Left lung (tissue), 10 donors: Measurements from ENCODE around the gene CIB4. TPM values are rescaled to one million over a fixed set of nuclear protein-coding genes. Genes with fewer than 3 reads are reported as not detected.

Source experiments
- ATAC-seq: fragments of 200-7000 bp; cut with Tn5 transposase; one replicate; pipeline ENCODE4 v1.9.1; 2020; ENCODE audit warnings: moderate library complexity
- DNase-seq, 4 donors: peaks; one replicate each; pipeline ENCODE4 v3.0.0-alpha.2; 2013 to 2020
- H3K27ac ChIP-seq, 2 donors: fragments of 200-600 bp; sonication (generic) in 1 of 2; one replicate each; pipeline versions ENCODE4 v1.5.0 to v1.8.0; 2020 to 2021
- H3K27me3 ChIP-seq, 2 donors: fragments of 200-600 bp; sonication (generic) in 1 of 2; one replicate each; pipeline versions ENCODE4 v1.5.0 to v1.8.0; 2020 to 2021
- H3K36me3 ChIP-seq, 2 donors: fragments of 200-600 bp; sonication (generic) in 1 of 2; one replicate each; pipeline versions ENCODE4 v1.5.0 to v1.8.0; 2020 to 2021
- H3K4me1 ChIP-seq, 2 donors: fragments of 200-600 bp; one replicate each; pipeline ENCODE4 v1.8.0; 2021
- H3K4me3 ChIP-seq, 2 donors: fragments of 200-600 bp; sonication (generic) in 1 of 2; one replicate each; pipeline versions ENCODE4 v1.5.0 to v1.8.0; 2020 to 2021; ENCODE audit warnings: mild to moderate bottlenecking in 1 of 2
- H3K9me3 ChIP-seq, 2 donors: fragments of 200-600 bp; sonication (generic) in 1 of 2; one replicate each; pipeline versions ENCODE4 v1.5.0 to v1.8.0; 2020 to 2021
- intact Hi-C, 2 donors: fragments of 100-400 bp; cut with DNase I; formaldehyde crosslinking; loops; one replicate each; pipeline versions ENCODE4 v1.11.2 to v1.14.2; 2022
- polyA plus RNA-seq, 6 donors: library from polyadenylated mRNA; unstranded; fragments of 120-200 nt; gene quantifications; one replicate each; pipeline ENCODE4 v1.2.1, GENCODE V29; 2013; ENCODE audit not compliant: insufficient read length in 6 of 6
- total RNA-seq, 2 donors: library from RNA; stranded (reverse); fragmentation: NEBNext Ultra II Directional; extraction: Animal tissue kit (Norgen Biotek cat#: 25700); gene quantifications; one replicate each; pipeline ENCODE4 v1.2.1, GENCODE V29; 2021
- TF ChIP-seq, protein P1 (sequence below), 2 donors: fragments of 200-600 bp; sonication (generic) in 1 of 2; IDR thresholded peaks; one replicate each; pipeline versions ENCODE4 v1.5.0 to v1.8.0; 2021; ENCODE audit warnings: antibody characterized with exemption in 2 of 2
- donor health status: DM: no; HTN: yes; CAD: no.
- donor health status: DM: no; HTN: no; CAD: no.

Gene CIB4
- total and polyA plus RNA-seq, 8 donors: 1.0 to 2.4 (median 1.8) TPM; not detected in 2

DNA sequence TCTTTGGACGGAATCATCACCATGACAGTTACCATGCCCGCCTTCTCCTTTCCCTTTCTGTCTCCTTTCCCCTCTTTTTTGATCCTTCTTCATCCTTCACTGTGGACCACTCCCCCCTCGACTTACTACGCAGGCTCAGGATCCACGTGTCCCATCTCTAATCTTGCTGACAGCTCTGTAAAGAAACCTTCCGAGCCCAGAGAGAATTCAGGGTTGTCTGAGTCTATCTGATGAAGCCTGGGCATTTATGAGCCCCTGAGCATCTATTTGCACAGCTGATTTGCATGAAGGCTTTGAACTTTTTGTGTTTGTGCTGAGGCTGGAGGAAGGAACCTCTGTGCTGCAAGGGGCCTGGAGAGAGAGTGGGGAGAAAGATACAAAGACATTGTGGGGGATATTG is 50.7 kb downstream of the CIB4 start:
- intact Hi-C loops: no loop called here
- Histone ChIP-seq H3K4me1 (no peaks in the 10 kb centered on the region), H3K27ac (no peak overlapping the region), H3K27me3 (peaks cover 0 to 32% of the 10 kb centered on the region in 2 donors), H3K4me3 (no peak overlapping the region), H3K36me3 (no peaks in the 10 kb centered on the region), H3K9me3 (no peaks in the 10 kb centered on the region)
- no peak for ATAC-seq
- TF ChIP-seq, protein P1, sequence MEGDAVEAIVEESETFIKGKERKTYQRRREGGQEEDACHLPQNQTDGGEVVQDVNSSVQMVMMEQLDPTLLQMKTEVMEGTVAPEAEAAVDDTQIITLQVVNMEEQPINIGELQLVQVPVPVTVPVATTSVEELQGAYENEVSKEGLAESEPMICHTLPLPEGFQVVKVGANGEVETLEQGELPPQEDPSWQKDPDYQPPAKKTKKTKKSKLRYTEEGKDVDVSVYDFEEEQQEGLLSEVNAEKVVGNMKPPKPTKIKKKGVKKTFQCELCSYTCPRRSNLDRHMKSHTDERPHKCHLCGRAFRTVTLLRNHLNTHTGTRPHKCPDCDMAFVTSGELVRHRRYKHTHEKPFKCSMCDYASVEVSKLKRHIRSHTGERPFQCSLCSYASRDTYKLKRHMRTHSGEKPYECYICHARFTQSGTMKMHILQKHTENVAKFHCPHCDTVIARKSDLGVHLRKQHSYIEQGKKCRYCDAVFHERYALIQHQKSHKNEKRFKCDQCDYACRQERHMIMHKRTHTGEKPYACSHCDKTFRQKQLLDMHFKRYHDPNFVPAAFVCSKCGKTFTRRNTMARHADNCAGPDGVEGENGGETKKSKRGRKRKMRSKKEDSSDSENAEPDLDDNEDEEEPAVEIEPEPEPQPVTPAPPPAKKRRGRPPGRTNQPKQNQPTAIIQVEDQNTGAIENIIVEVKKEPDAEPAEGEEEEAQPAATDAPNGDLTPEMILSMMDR (IDR thresholded peaks at IDR 0.05): no peak
- DNase-seq: no peak

DNA sequence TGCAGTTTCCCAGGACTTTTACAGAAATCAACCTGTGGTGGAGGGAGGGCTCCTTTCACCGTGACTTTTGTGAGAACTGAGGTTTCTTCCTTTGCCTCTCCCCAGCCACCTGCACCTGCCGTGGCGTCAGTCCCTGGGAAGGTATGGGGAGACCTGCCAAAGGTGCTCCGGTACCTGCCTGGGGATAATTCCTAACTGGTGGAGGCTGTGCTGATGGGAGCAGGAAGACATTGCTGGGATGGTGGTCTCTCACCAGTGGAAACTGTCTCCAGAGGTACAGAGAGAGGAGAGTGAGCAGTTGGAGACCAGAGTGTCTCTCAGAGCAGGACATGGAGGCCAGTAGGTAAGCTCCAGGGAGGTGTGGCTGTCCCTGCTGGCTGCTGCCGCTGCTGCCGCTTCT is 52.6 kb downstream of the CIB4 start:
- no peaks in the 10 kb centered on the region for H3K4me1 ChIP-seq
- H3K9me3 ChIP-seq: no peaks in the 10 kb centered on the region
- no peak for DNase-seq
- H3K36me3 ChIP-seq: no peaks in the 10 kb centered on the region
- H3K27me3 ChIP-seq: peaks cover 0 to 25% of the 10 kb centered on the region in 2 donors
- no peak for ATAC-seq
- H3K27ac ChIP-seq: no peak overlapping the region
- TF ChIP-seq, protein P1 (IDR thresholded peaks at IDR 0.05): no peak
- intact Hi-C loops: no loop called here
- H3K4me3 ChIP-seq: no peak overlapping the region

DNA sequence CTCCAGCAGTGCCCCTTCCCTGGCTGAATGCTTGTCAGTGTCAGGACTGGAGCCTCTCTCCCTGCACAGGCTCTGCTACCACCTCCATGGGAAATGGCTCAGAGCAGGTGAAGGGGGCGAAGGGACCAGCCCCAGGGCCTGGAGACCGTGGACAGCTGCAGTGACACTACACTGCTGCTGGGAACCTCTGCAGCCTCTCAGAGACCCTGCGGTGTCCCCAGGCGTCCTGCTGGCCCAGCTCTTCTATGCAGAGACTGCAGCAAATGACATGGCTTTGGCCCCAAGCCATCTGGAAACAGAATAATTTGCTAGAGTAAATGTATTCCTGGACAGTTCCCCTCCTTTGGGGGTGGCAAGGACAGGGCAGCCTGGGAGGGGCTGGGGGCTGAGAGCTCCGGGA is 53.2 kb downstream of the CIB4 start:
- Histone ChIP-seq H3K4me3 (no peak overlapping the region), H3K4me1 (no peaks in the 10 kb centered on the region), H3K27ac (no peak overlapping the region), H3K27me3 (peaks cover 0 to 29% of the 10 kb centered on the region in 2 donors), H3K36me3 (no peaks in the 10 kb centered on the region), H3K9me3 (no peaks in the 10 kb centered on the region)
- ATAC-seq: no peak
- DNase-seq: no peak
- intact Hi-C loops: no loop called here
- TF ChIP-seq, protein P1 (IDR thresholded peaks at IDR 0.05): no peak

DNA sequence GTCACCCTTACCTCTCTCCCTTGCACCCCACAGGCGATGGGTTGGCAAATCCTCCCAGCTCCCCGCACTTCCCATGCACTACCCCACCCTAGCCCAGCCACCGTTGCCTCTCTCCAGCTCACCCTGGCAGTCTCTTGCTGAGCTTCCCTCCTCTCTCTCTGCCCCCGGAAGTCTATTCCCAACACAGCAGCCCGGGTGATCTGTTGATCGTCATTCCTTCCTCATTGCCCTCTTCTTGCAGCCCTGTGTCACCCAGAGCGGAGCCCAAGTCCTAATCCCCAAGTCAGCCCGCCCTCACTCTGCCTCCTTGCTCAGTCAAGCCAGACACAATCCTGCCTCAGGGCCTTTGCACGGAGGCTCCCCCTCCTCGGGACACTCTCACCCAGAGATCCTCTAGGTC is 55.2 kb downstream of the CIB4 start:
- no peak overlapping the region for H3K4me3 ChIP-seq
- no peaks in the 10 kb centered on the region for H3K9me3 ChIP-seq
- H3K27me3 ChIP-seq: peaks cover 0 to 30% of the 10 kb centered on the region in 2 donors
- ATAC-seq: no peak
- intact Hi-C loops: no loop called here
- no peaks in the 10 kb centered on the region for H3K36me3 ChIP-seq
- TF ChIP-seq, protein P1 (IDR thresholded peaks at IDR 0.05): no peak
- no peaks in the 10 kb centered on the region for H3K4me1 ChIP-seq
- no peak for DNase-seq
- H3K27ac ChIP-seq: no peak overlapping the region

DNA sequence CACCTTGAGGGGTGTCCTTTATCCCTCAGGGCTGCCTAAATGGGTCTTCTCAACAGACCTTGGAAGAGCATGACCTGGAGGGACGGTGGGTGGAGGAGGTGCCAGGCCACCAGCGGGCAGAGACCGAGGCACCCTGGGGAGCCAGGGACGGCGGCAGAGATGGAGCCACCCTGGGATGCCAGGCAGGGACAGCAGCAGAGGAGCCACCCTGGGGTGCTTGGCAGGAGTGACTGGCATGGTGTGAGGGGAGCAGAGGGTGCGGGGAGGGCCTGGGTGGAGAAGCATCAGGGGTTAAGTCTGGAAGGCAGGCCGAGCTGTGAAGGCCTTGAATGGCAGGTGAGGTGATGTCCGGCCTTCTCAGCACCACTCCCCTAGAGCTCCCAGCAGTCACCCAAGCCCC is 56.1 kb downstream of the CIB4 start:
- TF ChIP-seq, protein P1 (IDR thresholded peaks at IDR 0.05): no peak

More for the DNA sequence above, 56.1 kb downstream of the CIB4 start:
- DNase-seq (peak in 1 of 4 donors; percentile 54), ATAC-seq (no peak)
- H3K4me1 ChIP-seq: no peaks in the 10 kb centered on the region
- H3K9me3 ChIP-seq: no peaks in the 10 kb centered on the region
- intact Hi-C loops: no loop called here
- no peak overlapping the region for H3K27ac ChIP-seq
- no peaks in the 10 kb centered on the region for H3K36me3 ChIP-seq
- H3K27me3 ChIP-seq: peaks cover 0 to 32% of the 10 kb centered on the region in 2 donors
- no peak overlapping the region for H3K4me3 ChIP-seq
